ENCODE measurements around the gene INAFM2. TPM values are rescaled to one million over a fixed set of nuclear protein-coding genes. Genes with fewer than 3 reads are reported as not detected.

INAFM2 gene
- total RNA-seq, 1 experiment from 2014 or later: 8.8 TPM

GRCh38 chr15:40316931-40317330 lies 6.6 kb upstream of the INAFM2 start:
- H3K27me3 ChIP-seq (ENCODE audit: insufficient read depth, low read length): no peaks in the 10 kb centered on the region
- no TSS peak for BruUV-seq (replicated peaks)
- no peak overlapping the region for H3K4me3 ChIP-seq (replicated peaks in 1 of 2; ENCODE audit: low read depth in 1 of 2, low read length in 2 of 2)
- TF ChIP-seq JUND (IDR thresholded peaks at IDR 0.05) (no peak), CBX3 (IDR thresholded peaks at IDR 0.05; ENCODE audit: low read depth) (no peak), ATF3 (IDR thresholded peaks at IDR 0.05) (no peak), REST (IDR thresholded peaks at IDR 0.05; ENCODE audit: low read depth) (no peak), MAX (IDR thresholded peaks at IDR 0.05) (no peak), ELF1 (IDR thresholded peaks at IDR 0.05; ENCODE audit: borderline replicate concordance, low read depth) (no peak), POLR2A (IDR thresholded peaks at IDR 0.05; ENCODE audit: borderline replicate concordance, extremely low read depth, insufficient read depth, insufficient read length) (no peak), ZNF274 (IDR thresholded peaks at IDR 0.05; ENCODE audit: low read depth, low read length) (no peak)
- POLR2A ChIA-PET: no interaction called here
- no peak overlapping the region for H3K27ac ChIP-seq (ENCODE audit: low read depth, low read length)
- H2AFZ ChIP-seq (ENCODE audit: low read depth, low read length, poor library complexity, severe bottlenecking): no peak overlapping the region
- RAD21 ChIA-PET (ENCODE audit: low non-redundant PET in 1 of 2, low total read pairs in 2 of 2, uncharacterized antibody in 2 of 2, unreplicated experiment in 2 of 2): no interaction called here
- no peaks in the 10 kb centered on the region for H3K9me3 ChIP-seq (ENCODE audit: control insufficient read depth in 1 of 2, insufficient read depth in 1 of 2, low read depth in 1 of 2, low read length in 2 of 2)
- DNase-seq (ENCODE audit: low read depth, low spot score) (no peak), ATAC-seq (no peak)
- peaks cover 7 to 14% of the 10 kb centered on the region in 2 experiments; a peak in 3 of 4 replicates for H3K4me1 ChIP-seq (ENCODE audit: control insufficient read depth in 1 of 2, insufficient read depth in 2 of 2, low read length in 2 of 2)
- no peak overlapping the region for H3K9ac ChIP-seq (ENCODE audit: low read length)
- CTCF ChIA-PET: interaction anchor here (1.3 kb wide), 1 partner anchor 23 kb away, joined by 3 read pairs; no protein-coding TSS in a partner anchor
- H3K36me3 ChIP-seq (ENCODE audit: control insufficient read depth in 1 of 2, insufficient read depth in 2 of 2, low read length in 2 of 2): no peaks in the 10 kb centered on the region
- H3K79me2 ChIP-seq (ENCODE audit: insufficient read depth, low read length): no peaks in the 10 kb centered on the region
- no peak overlapping the region for H3K4me2 ChIP-seq (ENCODE audit: low read length)
- no peaks in the 10 kb centered on the region for H4K20me1 ChIP-seq (ENCODE audit: insufficient read depth)
- intact Hi-C loops (cut with micrococcal nuclease): loop anchor here (10.0 kb wide), 1 partner anchor 632 kb away; no protein-coding TSS in a partner anchor
- H3K9me2 ChIP-seq (ENCODE audit: insufficient read depth): no peaks in the 10 kb centered on the region

Measured in HCT116 (cell line).